ENCODE results near the gene FGF21.

The FGF21 gene

DNA sequence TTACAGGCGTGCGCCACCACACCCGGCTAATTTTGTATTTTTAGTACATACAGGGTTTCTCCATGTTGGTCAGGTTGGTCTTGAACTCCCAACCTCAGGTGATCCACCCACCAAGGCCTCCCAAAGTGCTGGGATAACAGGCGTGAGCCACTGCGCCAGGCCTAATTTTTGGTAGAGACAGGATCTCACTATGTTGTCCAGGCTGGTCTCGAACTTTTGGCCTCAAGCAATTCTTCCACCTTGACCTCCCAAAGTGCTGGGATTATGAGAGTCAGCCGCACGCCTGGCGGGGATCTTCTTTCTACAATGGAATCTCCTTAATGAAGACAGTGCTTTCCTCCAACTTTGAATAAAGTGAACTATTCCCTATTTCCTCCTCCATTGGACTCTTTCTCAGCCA lies 20.7 kb upstream of the FGF21 start:
- TF ChIP-seq CTCF (conservative IDR thresholded peaks at IDR 0.05; ENCODE audit: low read depth, low read length) = no peak
- no peak overlapping the region for H3K4me3 ChIP-seq (ENCODE audit: low read length)
- no peak for DNase-seq (ENCODE audit: low read depth)

- H3K4me3 ChIP-seq (ENCODE audit: low read length) = peak overlapping the region; percentile 50
- no peak for DNase-seq (ENCODE audit: low read depth)
- TF ChIP-seq CTCF (conservative IDR thresholded peaks at IDR 0.05; ENCODE audit: low read depth, low read length) = no peak
Observed at GRCh38 chr19:48735031-48735615, 20.2 kb upstream of the FGF21 start.

- no peak for DNase-seq (ENCODE audit: low read depth)
- no peak for TF ChIP-seq CTCF (conservative IDR thresholded peaks at IDR 0.05; ENCODE audit: low read depth, low read length)
- no peak overlapping the region for H3K4me3 ChIP-seq (ENCODE audit: low read length)
Observed at GRCh38 chr19:48737360-48737998, 17.8 kb upstream of the FGF21 start.

DNA sequence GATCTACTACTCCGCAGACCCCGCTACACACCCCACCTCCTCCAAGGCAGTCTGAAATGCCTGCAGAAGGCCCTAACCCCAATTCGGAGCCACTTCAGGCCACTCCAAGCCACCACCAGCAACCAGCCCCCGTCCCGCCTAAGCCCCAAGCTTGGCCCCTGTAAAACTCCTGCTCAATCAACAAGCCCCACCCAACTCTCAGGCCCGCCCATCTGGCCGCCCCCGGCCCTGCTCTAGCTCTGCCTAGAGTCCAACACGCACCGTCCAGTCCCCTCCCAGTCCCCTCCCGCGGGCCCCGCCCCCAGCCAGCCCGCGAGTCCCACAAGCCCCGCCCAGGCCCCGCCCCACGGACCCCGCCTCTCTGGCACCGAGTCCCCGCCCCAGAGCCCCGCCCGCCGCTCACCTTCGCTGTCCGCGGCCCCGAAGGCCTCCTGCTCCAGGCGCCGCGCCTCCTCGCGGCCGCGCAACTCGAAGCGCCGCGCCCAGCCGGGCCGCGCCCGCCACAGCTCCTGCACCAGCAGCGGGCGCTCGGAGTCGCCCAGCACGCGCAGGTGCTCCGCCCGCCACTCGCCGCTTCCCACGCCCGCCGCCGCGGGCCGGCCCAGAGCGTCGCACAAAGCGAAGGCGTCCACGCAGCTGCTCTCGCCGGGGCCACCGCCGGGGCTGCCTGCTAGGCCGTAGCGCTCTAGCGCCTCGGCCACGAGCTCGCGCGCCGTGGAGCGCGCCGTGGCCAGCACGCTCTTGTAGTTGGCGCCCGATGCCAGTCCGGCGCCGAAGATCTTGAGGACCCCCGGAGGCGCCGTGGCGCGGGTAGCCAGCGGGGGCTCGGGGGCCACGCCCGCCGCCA lies 16.5 kb upstream of the FGF21 start:
- peak overlapping the region; percentile 29 for H3K4me3 ChIP-seq (ENCODE audit: low read length)
- peak; percentile 42 for DNase-seq (ENCODE audit: low read depth)
- TF ChIP-seq CTCF (conservative IDR thresholded peaks at IDR 0.05; ENCODE audit: low read depth, low read length) = no peak

DNA sequence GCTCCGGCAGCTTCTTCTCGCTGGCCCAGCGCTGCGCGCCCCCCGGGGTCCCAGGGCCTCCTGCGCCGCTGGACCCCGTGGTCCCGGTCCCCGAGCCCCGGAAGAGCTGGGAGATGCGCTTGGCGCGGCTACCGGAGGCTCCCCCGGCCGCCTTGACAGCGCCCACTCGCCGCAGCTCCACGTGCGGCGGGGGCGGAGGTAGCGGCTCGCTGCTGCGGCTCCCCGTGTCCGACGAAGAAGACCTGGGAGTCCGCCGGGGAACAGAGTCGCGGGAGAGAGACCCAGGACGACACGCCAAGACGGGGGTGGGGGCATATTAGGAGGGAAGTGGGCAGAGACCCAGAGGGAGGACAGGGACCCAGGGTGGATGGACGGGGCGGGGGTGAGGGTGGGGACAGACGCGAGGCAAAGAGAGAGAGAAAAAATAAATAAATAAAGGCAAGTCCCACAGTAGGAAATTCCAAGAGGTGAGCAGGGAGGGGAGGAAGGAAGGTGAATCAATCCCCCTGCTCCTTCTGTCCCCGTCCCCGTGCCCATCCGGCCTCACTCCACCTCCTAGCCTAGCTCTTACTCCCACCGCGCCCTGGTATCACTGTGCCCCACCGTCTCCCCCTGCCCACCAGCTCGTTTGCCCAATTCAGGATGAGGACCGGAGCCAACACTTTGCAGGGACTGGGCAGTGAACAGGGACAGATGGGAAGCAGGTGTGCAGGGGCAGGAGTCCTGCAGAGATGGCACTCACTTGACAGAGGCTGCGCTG lies 15.7 kb upstream of the FGF21 start:
- DNase-seq (ENCODE audit: low read depth) = no peak
- TF ChIP-seq CTCF (conservative IDR thresholded peaks at IDR 0.05; ENCODE audit: low read depth, low read length) = no peak
- no peak overlapping the region for H3K4me3 ChIP-seq (ENCODE audit: low read length)

DNA sequence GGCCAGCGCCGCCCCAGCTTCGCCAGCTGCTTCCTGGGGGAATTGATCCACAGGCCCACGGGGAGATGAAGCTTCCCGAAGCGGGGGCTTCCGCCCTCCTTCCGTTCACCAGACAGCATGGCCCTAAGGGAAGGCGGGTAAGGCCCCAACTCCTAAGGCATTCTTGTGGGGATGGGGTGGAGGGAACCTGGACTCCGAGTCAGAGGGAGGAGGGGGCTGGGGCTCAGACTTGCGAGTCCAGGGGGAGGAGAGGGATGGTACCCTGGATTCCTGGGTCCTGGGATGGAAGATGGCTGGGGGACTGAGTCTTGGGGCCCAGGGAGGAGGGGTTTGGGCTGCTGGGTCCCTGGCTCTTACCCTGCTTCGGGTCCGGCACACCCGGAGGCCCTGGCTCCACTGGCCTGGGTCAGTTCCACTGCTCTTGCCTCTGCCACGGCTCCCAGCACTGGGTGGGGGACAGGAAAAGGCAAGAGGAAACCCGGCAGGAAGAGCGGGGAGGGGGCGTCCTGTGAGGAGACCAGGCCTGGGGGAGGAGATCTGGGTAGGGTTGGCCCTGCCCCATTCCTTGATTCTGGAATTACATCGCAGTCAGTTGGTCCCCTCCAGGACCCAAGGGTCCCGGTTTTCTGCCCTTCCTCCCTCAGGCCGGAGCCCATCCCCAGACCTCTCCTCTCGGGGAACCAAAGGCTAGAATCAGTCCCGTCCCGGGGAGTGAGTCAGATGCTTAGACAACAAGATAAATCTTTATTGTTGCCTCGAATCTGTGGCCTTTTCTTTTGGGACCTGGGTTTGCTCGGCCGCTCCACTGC lies 15.0 kb upstream of the FGF21 start, which contains the start of gene RASIP1:
Gene RASIP1, minus strand, starts transcription at position 447 of the 809 bp plus-strand sequence. Its CDS starts 328 bp downstream, at position 119.
- H3K4me3 ChIP-seq (ENCODE audit: low read length) = no peak within 1 kb of the TSS
- DNase-seq (ENCODE audit: low read depth) = no peak
- no peak for TF ChIP-seq CTCF (conservative IDR thresholded peaks at IDR 0.05; ENCODE audit: low read depth, low read length)

Data from retinal pigment epithelial cell (primary cell).